ENCODE results near the gene USP47. TPM values are rescaled to one million over a fixed set of nuclear protein-coding genes. Genes with fewer than 3 reads are reported as not detected.

The USP47 gene
- total RNA-seq, 1 donor from 2014 or later = 71.7 TPM

- Histone ChIP-seq H3F3A (ENCODE audit: low read depth) (peaks cover 31% of the 10 kb centered on the region), H3K79me2 (ENCODE audit: low read depth) (peaks cover 73% of the 10 kb centered on the region), H3K4me2 (peak overlapping the region; percentile 84), H3K27me3 (no peaks in the 10 kb centered on the region), H3K4me1 (peaks cover 34% of the 10 kb centered on the region), H3K9ac (no peak overlapping the region), H3K4me3 (peak overlapping the region; percentile 79), H2AFZ (replicated peaks) (no peak overlapping the region), H3K27ac (no peak overlapping the region), H3K36me3 (no peaks in the 10 kb centered on the region), H4K20me1 (ENCODE audit: low read depth) (peaks cover 40% of the 10 kb centered on the region), H3K9me3 (ENCODE audit: low read depth) (no peaks in the 10 kb centered on the region)
- no peak for TF ChIP-seq CTCF (IDR thresholded peaks at IDR 0.05)
- TF ChIP-seq EZH2phosphoT487 (IDR thresholded peaks at IDR 0.05) = no peak
- TF ChIP-seq EZH2 (IDR thresholded peaks at IDR 0.05) = no peak
- DNase-seq (ENCODE audit: low spot score) = no peak
- H3K4me3 Mint-ChIP-seq = no peak overlapping the region
- H3K27me3 Mint-ChIP-seq (ENCODE audit: insufficient read depth, low read depth) = no peaks in the 10 kb centered on the region
- H3K9me3 Mint-ChIP-seq = peaks cover 5% of the 10 kb centered on the region
- H3K36me3 Mint-ChIP-seq = peaks cover 13% of the 10 kb centered on the region
- no peak overlapping the region for H3K27ac Mint-ChIP-seq
- peaks cover 11% of the 10 kb centered on the region for H3K4me1 Mint-ChIP-seq
Observed at GRCh38 chr11:11844272-11844671, 2.5 kb downstream of the USP47 start.

GRCh38 chr11:11845071-11845470, 3.3 kb downstream of the USP47 start:
- no peaks in the 10 kb centered on the region for H3K9me3 ChIP-seq (ENCODE audit: low read depth)
- H3K4me3 ChIP-seq = no peak overlapping the region
- peak overlapping the region; percentile 84 for H3K4me2 ChIP-seq
- no peak for TF ChIP-seq CTCF (IDR thresholded peaks at IDR 0.05)
- no peak for TF ChIP-seq EZH2 (IDR thresholded peaks at IDR 0.05)
- TF ChIP-seq EZH2phosphoT487 (IDR thresholded peaks at IDR 0.05) = no peak
- H3K4me1 Mint-ChIP-seq = peaks cover 11% of the 10 kb centered on the region
- H3K27ac Mint-ChIP-seq = no peak overlapping the region
- H3K4me3 Mint-ChIP-seq = no peak overlapping the region
- peaks cover 45% of the 10 kb centered on the region for H4K20me1 ChIP-seq (ENCODE audit: low read depth)
- H3K36me3 ChIP-seq = no peaks in the 10 kb centered on the region
- no peak overlapping the region for H3K9ac ChIP-seq
- no peak overlapping the region for H2AFZ ChIP-seq (replicated peaks)
- H3K79me2 ChIP-seq (ENCODE audit: low read depth) = peaks cover 81% of the 10 kb centered on the region
- DNase-seq (ENCODE audit: low spot score) = no peak
- H3K4me1 ChIP-seq = peaks cover 39% of the 10 kb centered on the region
- no peaks in the 10 kb centered on the region for H3K27me3 Mint-ChIP-seq (ENCODE audit: insufficient read depth, low read depth)
- no peaks in the 10 kb centered on the region for H3K27me3 ChIP-seq
- H3K36me3 Mint-ChIP-seq = peaks cover 21% of the 10 kb centered on the region
- peaks cover 31% of the 10 kb centered on the region for H3F3A ChIP-seq (ENCODE audit: low read depth)
- no peak overlapping the region for H3K27ac ChIP-seq
- peaks cover 12% of the 10 kb centered on the region for H3K9me3 Mint-ChIP-seq

GRCh38 chr11:11845551-11845950, 3.8 kb downstream of the USP47 start:
- Mint-ChIP-seq H3K9me3 (peaks cover 17% of the 10 kb centered on the region), H3K4me1 (peaks cover 11% of the 10 kb centered on the region)
- H4K20me1 ChIP-seq (ENCODE audit: low read depth) = peaks cover 45% of the 10 kb centered on the region

More at GRCh38 chr11:11845551-11845950, 3.8 kb downstream of the USP47 start:
- Histone ChIP-seq H3K79me2 (ENCODE audit: low read depth) (peaks cover 86% of the 10 kb centered on the region), H3K4me2 (peak overlapping the region; percentile 1), H3K4me3 (no peak overlapping the region), H3K9me3 (ENCODE audit: low read depth) (no peaks in the 10 kb centered on the region), H3K9ac (no peak overlapping the region), H2AFZ (replicated peaks) (no peak overlapping the region), H3F3A (ENCODE audit: low read depth) (peaks cover 27% of the 10 kb centered on the region), H3K27me3 (no peaks in the 10 kb centered on the region), H3K36me3 (no peaks in the 10 kb centered on the region), H3K4me1 (peaks cover 35% of the 10 kb centered on the region), H3K27ac (no peak overlapping the region)
- no peaks in the 10 kb centered on the region for H3K27me3 Mint-ChIP-seq (ENCODE audit: insufficient read depth, low read depth)
- DNase-seq (ENCODE audit: low spot score) = no peak
- H3K4me3 Mint-ChIP-seq = no peak overlapping the region
- H3K36me3 Mint-ChIP-seq = peaks cover 25% of the 10 kb centered on the region
- no peak overlapping the region for H3K27ac Mint-ChIP-seq
- no peak for TF ChIP-seq EZH2phosphoT487 (IDR thresholded peaks at IDR 0.05)
- no peak for TF ChIP-seq EZH2 (IDR thresholded peaks at IDR 0.05)
- TF ChIP-seq CTCF (IDR thresholded peaks at IDR 0.05) = no peak

All from neural progenitor cell (in vitro differentiated cells).